Measurements from ENCODE around the gene GNAZ.
A peak's percentile ranks its signal among the peaks of the same experiment; 100 is the strongest.

GNAZ gene

DNA sequence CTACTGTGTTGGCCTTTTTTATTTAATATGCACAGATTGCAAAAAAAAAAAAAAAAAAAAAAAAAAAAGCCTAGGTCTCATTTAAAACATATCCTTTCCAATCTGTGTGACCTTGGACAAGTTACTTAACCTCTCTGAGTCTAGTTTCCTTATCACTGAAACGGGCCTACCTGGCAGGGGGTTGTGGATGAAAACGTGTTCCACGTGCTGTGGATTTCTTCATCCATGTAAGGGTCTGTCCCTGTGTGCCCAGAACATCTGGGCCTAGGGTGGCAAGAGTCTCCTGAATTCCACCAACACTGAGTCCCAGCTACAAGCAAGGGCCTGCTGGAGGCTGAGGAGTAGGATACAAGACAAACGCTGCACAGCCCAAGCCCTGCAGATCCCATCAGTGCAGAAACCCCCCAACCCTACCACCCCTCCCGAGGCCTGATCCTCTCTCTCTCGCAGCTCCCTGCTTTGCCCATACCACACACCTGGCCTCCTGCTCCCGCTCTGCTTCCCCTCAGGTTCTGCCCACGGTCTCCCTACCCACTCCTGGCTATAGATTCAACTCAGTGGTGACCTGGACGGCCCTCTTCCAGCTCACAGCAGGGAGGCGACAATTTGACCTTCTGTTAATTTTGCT lies 4.7 kb upstream of the GNAZ start:
- no peak for DNase-seq

GRCh38 chr22:23066200-23067022 lies 3.9 kb upstream of the GNAZ start:
- DNase-seq, result no peak

DNA sequence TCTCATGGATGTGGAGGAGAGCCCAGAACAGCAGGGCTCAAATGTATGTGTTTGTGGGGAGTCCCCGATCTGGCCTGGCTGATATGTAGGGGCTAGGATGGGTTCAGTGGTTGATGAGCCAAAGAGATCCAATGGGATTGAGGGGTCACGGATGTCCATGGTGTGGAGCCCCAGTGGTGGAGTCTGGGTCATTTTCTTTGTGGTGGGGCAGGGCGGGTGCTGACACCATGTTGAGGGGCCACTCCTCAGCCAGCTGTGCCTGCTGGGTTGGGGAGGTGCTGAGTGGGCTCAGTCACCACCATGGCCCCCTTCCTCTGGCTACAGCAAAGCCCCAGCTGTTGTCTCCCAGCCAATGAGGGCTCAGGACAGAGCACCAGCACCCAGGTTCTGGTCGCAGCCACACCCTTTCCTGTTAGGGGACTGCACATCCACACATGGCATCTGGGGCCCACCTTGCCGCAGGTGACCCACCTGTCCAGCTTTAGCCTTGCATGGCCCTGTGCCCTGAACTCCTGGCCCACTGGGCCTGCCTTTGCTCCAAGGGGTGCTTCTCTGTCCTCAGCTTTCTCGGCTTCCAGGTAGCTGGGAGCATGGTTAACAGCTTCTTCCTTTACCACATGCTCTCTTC lies 3.2 kb upstream of the GNAZ start:
- DNase-seq, result no peak

- no peak for DNase-seq
Observed at GRCh38 chr22:23067691-23068090, 2.6 kb upstream of the GNAZ start.

- DNase-seq, result no peak
Observed at GRCh38 chr22:23068096-23068831, 2.1 kb upstream of the GNAZ start.

DNA sequence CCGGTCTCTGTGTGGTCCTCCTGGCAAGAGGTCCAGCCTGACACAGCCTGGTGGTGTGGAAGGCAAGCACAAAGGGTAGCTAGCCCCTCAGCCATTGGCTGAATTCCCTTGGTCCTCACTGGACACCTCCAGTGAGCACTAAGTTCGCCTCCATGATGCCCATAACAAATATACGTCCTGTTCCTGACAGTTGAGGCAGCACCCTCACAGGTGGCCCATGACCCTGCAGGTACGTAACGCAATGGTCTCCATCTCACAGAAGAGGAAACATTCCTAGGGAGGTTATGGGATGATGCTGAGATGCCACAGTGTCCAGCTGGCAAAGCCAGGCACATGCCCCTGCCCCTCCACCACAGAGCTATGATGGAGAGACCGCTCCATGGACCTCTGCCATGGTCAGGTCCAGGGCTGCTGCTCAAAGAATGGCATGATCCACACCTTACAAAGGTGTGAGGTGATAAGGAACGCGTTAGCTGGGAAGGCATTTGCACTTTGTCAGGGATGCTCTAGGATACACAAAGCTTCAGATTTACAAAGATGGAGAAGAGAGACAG lies 1.4 kb upstream of the GNAZ start:
- no peak for DNase-seq

DNA sequence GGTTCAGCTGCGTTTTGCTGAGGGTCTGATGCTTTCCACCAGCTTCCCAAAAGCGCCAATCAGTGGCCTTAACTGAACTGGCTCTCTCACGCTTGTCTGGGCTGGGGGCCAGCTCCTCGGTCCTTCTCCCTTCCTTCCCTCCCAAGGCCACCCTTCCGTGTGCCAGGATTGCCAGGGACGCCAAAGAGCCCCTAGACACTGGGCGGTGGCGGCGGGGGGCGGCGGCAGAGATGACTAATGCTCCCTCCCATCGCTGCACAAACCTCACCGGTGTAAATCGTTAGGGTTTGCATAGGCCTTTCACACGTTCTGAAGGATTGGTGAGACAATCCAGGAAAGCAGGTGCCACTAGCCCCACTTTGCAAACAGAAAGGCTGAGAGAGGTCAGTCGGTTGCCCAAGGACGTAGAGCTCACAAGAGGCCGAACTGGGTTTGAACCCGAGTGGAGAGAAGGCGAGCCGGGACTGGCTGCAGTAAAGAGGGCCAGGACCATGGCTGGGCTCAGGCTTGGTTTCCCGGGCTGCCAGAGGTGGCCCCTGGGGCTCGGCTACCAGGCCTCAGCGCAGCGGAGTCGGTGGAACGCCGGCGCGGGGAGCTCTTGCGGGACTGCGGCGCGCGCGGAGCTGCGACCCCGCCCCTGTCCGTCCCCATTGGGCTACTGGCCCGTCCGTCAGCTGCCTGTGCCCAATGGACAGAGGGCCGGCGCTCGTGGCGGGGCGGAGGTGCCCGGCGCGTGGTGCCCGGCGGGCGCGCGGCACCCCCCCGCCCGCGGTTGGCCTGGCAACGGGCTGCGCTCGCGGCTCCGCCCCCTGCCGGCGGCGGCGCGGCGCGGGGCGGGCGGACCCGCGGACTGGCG lies 589 bp upstream of the GNAZ start:
- peak; percentile 92 for DNase-seq

- DNase-seq, result no peak
Observed at GRCh38 chr22:23071230-23072076, 1.1 kb downstream of the GNAZ start.

DNA sequence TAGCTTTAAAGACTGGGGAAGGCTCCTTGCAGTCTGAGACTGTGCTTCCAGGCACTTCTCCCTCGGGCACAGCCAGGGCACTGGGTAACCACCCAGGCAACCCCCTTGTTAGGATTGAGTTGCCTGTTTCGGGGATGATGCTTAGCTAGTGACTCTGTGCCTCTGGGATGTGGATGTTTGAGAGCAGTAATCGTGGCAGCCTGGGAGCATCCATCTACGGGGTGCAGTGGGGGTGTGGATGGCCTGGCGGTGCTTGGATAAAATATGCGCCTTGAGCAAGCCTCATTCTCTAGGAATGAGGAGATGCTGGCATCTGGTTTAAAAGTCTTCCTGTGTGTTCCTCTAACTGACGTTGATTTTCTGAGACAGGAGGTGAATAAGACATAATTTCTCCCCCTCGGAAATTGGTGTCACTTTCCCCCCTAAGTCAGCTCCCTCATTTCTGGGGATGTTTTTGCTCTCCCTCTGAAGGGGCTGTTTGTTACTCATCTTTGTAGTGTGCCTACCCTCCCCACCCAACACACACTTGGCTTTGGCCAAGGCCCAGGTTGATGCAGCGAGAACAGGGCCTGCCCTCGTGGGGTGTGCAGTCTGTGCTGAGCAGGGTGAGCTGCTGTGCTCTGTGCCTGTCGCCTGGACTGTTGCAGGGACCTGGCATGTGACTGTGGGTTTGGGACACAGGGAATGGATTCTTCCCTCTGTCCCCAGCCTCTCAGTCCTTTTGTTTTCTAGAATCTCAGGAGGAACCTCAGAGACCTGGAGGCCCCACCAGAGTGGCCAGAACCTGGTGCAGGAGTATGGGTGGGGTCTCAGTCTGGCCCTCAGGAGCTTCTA lies 2.0 kb downstream of the GNAZ start:
- DNase-seq, result no peak

- no peak for DNase-seq
Observed at GRCh38 chr22:23072911-23073491, 2.7 kb downstream of the GNAZ start.

DNA sequence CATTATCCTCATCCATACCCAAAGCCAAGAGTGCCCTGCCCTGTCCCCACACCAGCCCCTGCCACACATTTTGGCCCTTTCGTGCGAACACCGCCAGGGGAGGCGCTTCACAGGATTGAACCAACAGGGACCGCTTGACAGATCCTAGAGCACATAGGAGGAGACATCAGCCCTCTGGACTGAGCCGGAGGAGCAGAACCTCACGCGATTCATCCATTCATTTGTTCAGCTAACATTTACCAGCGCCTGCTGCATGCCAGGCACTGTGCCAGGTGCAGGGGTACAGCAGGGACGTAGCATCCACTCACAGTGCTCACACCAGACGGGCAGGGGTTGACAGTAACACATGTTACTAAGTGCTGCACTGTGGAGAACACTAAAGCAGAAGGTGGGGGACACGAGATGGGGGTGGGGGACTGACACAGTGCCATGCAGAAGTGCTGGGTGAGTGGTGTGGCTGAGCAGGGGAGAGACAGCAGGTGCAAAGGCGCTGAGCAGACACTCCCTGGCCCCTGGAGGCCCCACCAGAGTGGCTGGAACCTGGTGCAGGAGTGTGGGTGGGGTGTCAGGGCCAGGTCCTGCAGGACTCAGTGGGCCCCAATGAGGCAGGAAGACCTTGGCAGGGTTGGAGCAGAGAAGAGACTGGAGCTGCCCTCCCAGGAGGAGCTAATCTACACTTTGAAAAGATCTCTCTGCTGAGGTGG lies 3.4 kb downstream of the GNAZ start:
- DNase-seq, result no peak

GRCh38 chr22:23074451-23074850 lies 4.1 kb downstream of the GNAZ start:
- DNase-seq, result no peak

DNA sequence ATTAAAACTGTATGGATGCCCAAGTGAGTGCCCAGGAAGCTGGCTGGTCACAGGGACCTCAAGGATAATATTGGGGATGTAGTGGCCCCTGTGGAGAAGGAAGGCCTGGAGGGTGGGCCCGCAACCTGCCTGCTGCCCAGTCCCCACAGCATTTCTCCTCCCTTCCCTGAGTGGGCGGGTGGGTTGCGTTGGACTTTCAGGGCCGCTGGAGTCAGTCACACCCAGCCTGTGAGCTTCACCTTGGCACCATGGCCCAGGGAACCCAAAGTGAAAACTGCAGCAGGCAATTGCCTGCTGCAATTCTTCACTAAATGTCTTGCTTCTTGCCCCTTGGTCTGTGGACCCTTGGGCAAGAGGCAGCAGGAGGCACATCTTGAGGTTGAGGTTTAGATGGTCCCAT lies 4.7 kb downstream of the GNAZ start:
- no peak for DNase-seq

- DNase-seq, result no peak
Observed at GRCh38 chr22:23075525-23076216, 5.4 kb downstream of the GNAZ start.

GRCh38 chr22:23076896-23077572 lies 6.7 kb downstream of the GNAZ start:
- no peak for DNase-seq

- no peak for DNase-seq
Observed at GRCh38 chr22:23077627-23078461, 7.5 kb downstream of the GNAZ start.

DNA sequence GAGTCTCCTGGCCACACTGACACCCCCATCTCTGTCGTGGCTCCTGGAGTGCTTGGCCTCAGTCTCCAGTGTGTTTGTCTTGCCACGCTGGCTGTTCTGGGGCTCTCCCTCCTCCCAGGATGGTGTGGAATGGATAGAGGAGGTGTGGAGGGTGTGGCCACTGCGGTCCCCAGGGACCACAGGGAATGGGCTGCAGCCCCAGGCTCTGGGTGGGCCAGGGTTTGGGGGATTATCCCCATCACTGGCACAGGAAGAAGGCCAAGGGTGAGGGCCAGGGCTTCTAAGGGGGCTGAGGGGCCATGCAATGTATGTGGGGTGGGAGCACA lies 8.1 kb downstream of the GNAZ start:
- DNase-seq, result no peak

Measured in CD4-positive, alpha-beta T cell treated with Interleukin-1 beta for 1 hour (primary cell).